ENCODE measurements around the gene RGS7.
"Not testable (repeated sequence)": the region's sequence is repeated elsewhere in the genome, so short reads cannot be mapped to it uniquely, and the experiment has no call there.

RGS7 gene

DNA sequence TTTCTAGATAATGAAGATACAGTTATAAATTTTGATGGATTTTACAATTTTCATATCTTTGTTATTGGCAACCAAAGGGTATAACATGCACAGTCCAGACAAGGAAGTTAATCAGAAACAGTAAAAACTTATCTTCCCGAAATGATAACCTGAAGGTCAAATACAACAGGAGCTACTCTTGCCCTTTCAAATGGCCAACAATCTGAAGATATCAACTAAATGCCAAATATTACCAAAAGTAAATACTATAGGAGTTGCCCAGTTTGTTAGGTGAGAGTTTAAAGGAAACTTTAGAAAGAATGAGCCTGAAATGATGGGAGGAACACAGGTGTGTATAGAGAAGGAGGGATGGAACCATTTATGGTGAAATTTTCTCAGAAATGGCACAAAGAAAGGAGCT lies 153.2 kb downstream of the RGS7 start:
- Histone ChIP-seq H3K9me3 (ENCODE audit: insufficient read depth, low read depth, low read length) (peaks cover 4% of the 10 kb centered on the region; the same call in 1 of the 2 replicates), H3K4me3 (ENCODE audit: low read length) (no peak overlapping the region)

DNA sequence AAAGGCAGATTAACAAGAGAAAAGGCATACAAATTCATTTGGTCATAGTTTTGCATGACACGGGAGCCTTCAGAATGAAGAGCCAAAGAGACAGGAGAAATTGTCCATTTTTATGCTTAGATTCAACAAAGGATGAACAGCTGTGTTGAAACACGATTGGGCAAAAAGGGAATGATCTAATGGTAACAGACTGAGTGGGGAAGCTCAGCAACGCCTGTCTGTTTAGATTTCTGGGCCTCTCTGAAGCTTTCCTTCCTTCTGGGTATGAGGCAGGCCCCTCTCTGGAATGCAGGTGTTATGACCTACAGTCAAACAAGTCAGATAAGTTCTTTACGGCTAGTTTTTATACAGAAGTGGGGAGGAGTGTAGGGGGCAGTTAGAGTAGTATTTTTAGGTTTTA lies 154.6 kb downstream of the RGS7 start:
- H3K27ac ChIP-seq (ENCODE audit: low read length): peak overlapping the region; percentile 7
- H3K27me3 ChIP-seq (ENCODE audit: insufficient read depth, low read length): no peaks in the 10 kb centered on the region

More for the DNA sequence above, 153.2 kb downstream of the RGS7 start:
- Histone ChIP-seq H3K27ac (ENCODE audit: low read length) (no peak overlapping the region), H3K36me3 (ENCODE audit: insufficient read depth, low read depth, low read length) (no peaks in the 10 kb centered on the region), H3K4me1 (ENCODE audit: insufficient read depth, low read length) (peaks cover 17% of the 10 kb centered on the region), H3K27me3 (ENCODE audit: insufficient read depth, low read length) (no peaks in the 10 kb centered on the region), H3K9ac (ENCODE audit: low read depth, low read length) (no peak overlapping the region)

DNA sequence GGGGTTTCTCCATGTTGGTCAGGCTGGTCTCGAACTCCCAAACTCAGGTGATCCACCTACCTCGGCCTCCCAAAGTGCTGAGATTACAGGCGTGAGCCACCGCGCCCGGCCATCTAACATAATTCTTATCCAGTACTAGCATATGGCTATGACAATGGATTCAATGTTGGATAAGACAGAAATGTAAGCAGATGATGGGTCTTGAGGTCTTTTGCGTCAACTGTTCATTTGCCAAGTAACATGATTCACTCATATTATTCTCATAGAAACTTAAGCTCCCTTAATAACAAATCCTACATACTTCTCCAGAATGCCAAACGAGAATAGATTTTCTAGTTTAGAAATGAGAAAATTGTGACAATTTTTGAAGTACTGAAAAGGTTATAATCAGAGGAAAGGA lies 170.3 kb downstream of the RGS7 start:
- Histone ChIP-seq H3K4me3 (ENCODE audit: low read length) (no peak overlapping the region), H3K4me1 (ENCODE audit: insufficient read depth, low read length) (peaks cover 4% of the 10 kb centered on the region; the same call in 1 of the 2 replicates), H3K36me3 (ENCODE audit: insufficient read depth, low read depth, low read length) (no peaks in the 10 kb centered on the region), H3K9me3 (ENCODE audit: insufficient read depth, low read depth, low read length) (no peaks in the 10 kb centered on the region), H3K9ac (ENCODE audit: low read depth, low read length) (no peak overlapping the region), H3K27me3 (ENCODE audit: insufficient read depth, low read length) (no peaks in the 10 kb centered on the region), H3K27ac (ENCODE audit: low read length) (no peak overlapping the region)

More for the DNA sequence above, 154.6 kb downstream of the RGS7 start:
- H3K9me3 ChIP-seq (ENCODE audit: insufficient read depth, low read depth, low read length): peaks cover 4% of the 10 kb centered on the region; the same call in 1 of the 2 replicates
- H3K9ac ChIP-seq (ENCODE audit: low read depth, low read length): peak overlapping the region; percentile 50; the same call in 1 of the 2 replicates
- H3K36me3 ChIP-seq (ENCODE audit: insufficient read depth, low read depth, low read length): no peaks in the 10 kb centered on the region
- peaks cover 14% of the 10 kb centered on the region for H3K4me1 ChIP-seq (ENCODE audit: insufficient read depth, low read length)
- H3K4me3 ChIP-seq (ENCODE audit: low read length): peak overlapping the region; percentile 25; the same call in 1 of the 2 replicates

DNA sequence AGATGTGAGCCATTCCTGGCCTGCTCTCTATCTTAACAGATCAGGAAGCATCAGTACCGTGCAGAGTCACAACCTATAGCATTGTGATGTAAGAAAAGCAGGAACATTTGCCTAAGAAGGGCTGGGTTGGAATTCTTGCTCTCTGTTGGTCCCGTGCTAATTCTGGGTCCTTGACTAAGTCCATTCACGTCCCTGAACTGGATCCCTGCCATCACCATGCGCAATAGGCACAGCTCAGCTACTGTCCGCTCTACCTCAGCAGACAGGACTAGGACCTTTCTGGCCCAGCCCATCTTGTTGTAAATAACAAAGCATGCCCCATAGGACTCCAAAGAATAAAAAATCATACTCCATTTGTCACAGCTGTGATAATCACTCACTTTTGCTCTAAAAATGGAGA lies 175.0 kb downstream of the RGS7 start:
- Histone ChIP-seq H3K4me1 (ENCODE audit: insufficient read depth, low read length) (no peaks in the 10 kb centered on the region), H3K27ac (ENCODE audit: low read length) (no peak overlapping the region), H3K4me3 (ENCODE audit: low read length) (no peak overlapping the region), H3K9ac (ENCODE audit: low read depth, low read length) (no peak overlapping the region), H3K27me3 (ENCODE audit: insufficient read depth, low read length) (no peaks in the 10 kb centered on the region), H3K9me3 (ENCODE audit: insufficient read depth, low read depth, low read length) (no peaks in the 10 kb centered on the region), H3K36me3 (ENCODE audit: insufficient read depth, low read depth, low read length) (no peaks in the 10 kb centered on the region)

DNA sequence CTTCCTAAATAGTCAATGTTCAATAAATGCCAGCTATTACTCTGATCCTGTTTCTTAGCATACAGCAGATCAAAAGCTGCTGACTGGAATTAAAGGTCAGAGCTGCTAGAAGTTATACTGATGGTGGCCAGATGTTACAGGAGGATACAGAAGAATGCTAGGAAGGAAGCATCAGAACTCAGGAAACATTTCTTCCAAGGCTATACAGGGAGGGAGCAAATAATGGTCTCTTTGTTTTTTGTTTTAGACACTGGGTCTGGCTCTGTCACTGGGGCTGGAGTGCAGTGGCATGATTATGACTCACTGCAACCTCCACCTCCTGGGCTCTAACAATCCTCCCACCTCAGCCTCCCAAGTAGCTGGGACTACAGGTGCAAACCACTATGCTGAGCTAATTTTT lies 175.5 kb downstream of the RGS7 start:
- Histone ChIP-seq H3K27me3 (ENCODE audit: insufficient read depth, low read length) (no peaks in the 10 kb centered on the region), H3K4me1 (ENCODE audit: insufficient read depth, low read length) (no peaks in the 10 kb centered on the region), H3K36me3 (ENCODE audit: insufficient read depth, low read depth, low read length) (no peaks in the 10 kb centered on the region), H3K9me3 (ENCODE audit: insufficient read depth, low read depth, low read length) (no peaks in the 10 kb centered on the region), H3K9ac (ENCODE audit: low read depth, low read length) (no peak overlapping the region), H3K27ac (ENCODE audit: low read length) (no peak overlapping the region), H3K4me3 (ENCODE audit: low read length) (no peak overlapping the region)

DNA sequence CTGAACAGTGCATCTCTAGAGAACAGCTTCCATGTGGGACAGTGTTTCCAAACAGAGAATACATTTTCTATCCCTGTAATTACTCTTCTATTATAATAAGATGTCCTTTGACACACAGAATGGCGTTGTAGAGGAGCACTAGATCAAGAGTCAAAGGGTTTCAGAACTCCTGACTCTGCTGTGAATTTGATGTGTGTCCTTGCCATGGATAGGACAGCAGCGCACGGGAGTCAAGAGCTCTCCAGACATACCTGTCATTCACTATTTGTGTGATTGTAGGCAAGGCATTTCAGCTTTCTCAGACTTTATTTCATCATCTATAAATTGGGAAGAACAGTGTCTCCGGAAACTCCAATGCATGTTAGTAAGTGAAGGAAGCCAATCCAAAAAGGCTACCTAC lies 176.4 kb downstream of the RGS7 start:
- Histone ChIP-seq H3K9ac (ENCODE audit: low read depth, low read length) (no peak overlapping the region), H3K4me1 (ENCODE audit: insufficient read depth, low read length) (no peaks in the 10 kb centered on the region), H3K9me3 (ENCODE audit: insufficient read depth, low read depth, low read length) (no peaks in the 10 kb centered on the region), H3K36me3 (ENCODE audit: insufficient read depth, low read depth, low read length) (no peaks in the 10 kb centered on the region), H3K27me3 (ENCODE audit: insufficient read depth, low read length) (no peaks in the 10 kb centered on the region), H3K4me3 (ENCODE audit: low read length) (no peak overlapping the region), H3K27ac (ENCODE audit: low read length) (no peak overlapping the region)

DNA sequence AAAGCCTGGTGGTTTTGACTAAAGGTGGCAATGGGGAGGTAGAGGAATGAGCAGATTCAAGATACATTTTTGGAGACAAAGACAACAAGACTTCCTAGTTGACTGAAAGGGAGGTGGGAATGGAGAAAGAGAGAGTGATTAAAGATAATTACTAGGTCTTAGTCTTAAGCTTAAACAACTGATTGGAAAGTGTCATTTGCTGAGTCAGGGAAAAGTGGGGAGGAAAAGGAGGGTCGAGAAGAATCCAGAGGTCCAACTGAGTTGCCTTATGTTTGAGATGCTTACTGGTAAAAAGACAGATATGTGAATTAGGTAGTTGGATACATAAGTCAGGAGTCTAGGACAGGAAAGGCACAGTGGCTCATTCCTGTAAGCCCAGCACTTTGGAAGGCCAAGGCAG lies 179.3 kb downstream of the RGS7 start:
- Histone ChIP-seq H3K36me3 (ENCODE audit: insufficient read depth, low read depth, low read length) (no peaks in the 10 kb centered on the region), H3K4me1 (ENCODE audit: insufficient read depth, low read length) (no peaks in the 10 kb centered on the region; the same call in 1 of the 2 replicates), H3K4me3 (ENCODE audit: low read length) (no peak overlapping the region), H3K27ac (ENCODE audit: low read length) (no peak overlapping the region), H3K9ac (ENCODE audit: low read depth, low read length) (no peak overlapping the region), H3K27me3 (ENCODE audit: insufficient read depth, low read length) (no peaks in the 10 kb centered on the region), H3K9me3 (ENCODE audit: insufficient read depth, low read depth, low read length) (no peaks in the 10 kb centered on the region)

DNA sequence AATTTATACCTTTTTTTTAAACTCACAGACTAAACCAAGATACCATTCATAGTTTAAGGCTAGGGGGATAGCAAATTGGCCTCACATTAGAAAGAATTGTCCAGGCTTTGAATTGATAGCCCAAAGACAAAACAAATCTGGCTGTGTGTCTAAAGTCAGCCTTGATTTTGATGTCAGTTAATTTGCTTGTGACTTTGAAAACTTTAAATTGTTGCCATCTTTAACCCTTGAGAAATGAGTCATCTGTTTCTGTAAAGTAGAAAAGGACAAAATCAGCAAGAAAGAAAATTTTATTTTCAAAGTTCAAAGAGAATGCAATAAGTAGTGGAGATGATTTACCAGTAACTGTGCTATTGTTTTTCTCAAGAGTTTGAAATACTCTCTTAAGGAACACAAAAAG lies 184.5 kb downstream of the RGS7 start:
- H3K27ac ChIP-seq (ENCODE audit: low read length): no peak overlapping the region
- H3K27me3 ChIP-seq (ENCODE audit: insufficient read depth, low read length): no peaks in the 10 kb centered on the region
- H3K9me3 ChIP-seq (ENCODE audit: insufficient read depth, low read depth, low read length): no peaks in the 10 kb centered on the region
- H3K4me3 ChIP-seq (ENCODE audit: low read length): no peak overlapping the region
- no peaks in the 10 kb centered on the region for H3K36me3 ChIP-seq (ENCODE audit: insufficient read depth, low read depth, low read length)
- H3K4me1 ChIP-seq (ENCODE audit: insufficient read depth, low read length): peaks cover 4% of the 10 kb centered on the region; the same call in 1 of the 2 replicates
- no peak overlapping the region for H3K9ac ChIP-seq (ENCODE audit: low read depth, low read length)

GRCh38 chr1:241171991-241172390 lies 185.0 kb downstream of the RGS7 start:
- H3K36me3 ChIP-seq (ENCODE audit: insufficient read depth, low read depth, low read length): no peaks in the 10 kb centered on the region
- no peak overlapping the region for H3K4me3 ChIP-seq (ENCODE audit: low read length)
- H3K27ac ChIP-seq (ENCODE audit: low read length): no peak overlapping the region
- no peak overlapping the region for H3K9ac ChIP-seq (ENCODE audit: low read depth, low read length)
- H3K9me3 ChIP-seq (ENCODE audit: insufficient read depth, low read depth, low read length): no peaks in the 10 kb centered on the region
- H3K4me1 ChIP-seq (ENCODE audit: insufficient read depth, low read length): peaks cover 4% of the 10 kb centered on the region; the same call in 1 of the 2 replicates
- H3K27me3 ChIP-seq (ENCODE audit: insufficient read depth, low read length): no peaks in the 10 kb centered on the region

DNA sequence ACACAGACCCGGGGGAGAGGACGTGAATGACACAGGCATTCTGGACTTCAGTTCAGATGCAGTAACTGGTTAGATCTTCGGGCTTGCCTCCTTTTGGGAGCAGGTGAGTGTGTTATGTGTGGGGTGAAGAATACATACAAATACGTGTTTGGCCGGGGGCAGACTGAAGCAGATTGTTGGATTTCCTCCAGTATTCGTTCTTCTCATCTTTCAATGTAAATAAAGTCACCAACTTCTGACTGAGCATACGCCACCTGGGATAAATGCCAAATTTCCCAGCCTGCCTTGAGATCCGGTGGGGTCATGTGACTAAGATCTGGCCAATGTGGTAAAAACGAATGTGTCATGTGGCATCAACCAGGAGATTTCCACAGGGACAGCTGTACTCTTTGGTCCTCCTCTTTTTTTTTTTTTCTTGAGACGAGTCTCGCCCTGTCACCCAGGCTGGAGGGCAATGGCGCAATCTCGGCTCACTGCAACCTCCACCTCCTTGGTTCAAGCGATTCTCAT lies 189.8 kb downstream of the RGS7 start:
- no peaks in the 10 kb centered on the region for H3K36me3 ChIP-seq (ENCODE audit: insufficient read depth, low read depth, low read length)
- peaks cover 16% of the 10 kb centered on the region; the same call in 1 of the 2 replicates for H3K4me1 ChIP-seq (ENCODE audit: insufficient read depth, low read length)
- H3K9me3 ChIP-seq (ENCODE audit: insufficient read depth, low read depth, low read length): no peaks in the 10 kb centered on the region
- H3K27ac ChIP-seq (ENCODE audit: low read length): no peak overlapping the region
- H3K27me3 ChIP-seq (ENCODE audit: insufficient read depth, low read length): no peaks in the 10 kb centered on the region
- H3K9ac ChIP-seq (ENCODE audit: low read depth, low read length): no peak overlapping the region
- no peak overlapping the region for H3K4me3 ChIP-seq (ENCODE audit: low read length)

DNA sequence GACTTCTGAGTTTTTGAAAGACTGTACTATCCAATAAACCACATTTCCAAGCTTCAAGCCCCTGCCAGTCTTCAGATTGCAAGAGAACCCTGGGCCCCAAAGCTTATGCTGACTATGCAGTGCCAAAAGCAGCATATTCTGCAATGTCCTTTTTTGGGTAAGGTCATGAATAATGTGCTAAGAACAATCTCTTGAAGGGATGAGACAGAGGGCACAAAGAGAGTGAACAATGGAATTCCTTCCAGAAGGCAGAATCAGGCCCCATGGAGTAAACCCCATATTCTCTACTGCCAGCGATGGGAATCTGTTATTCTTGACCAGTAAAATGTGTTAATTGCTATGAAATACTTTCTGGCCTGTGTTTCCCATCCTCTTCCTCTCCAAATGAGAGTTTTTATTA lies 190.4 kb downstream of the RGS7 start:
- peaks cover 16% of the 10 kb centered on the region; the same call in 1 of the 2 replicates for H3K4me1 ChIP-seq (ENCODE audit: insufficient read depth, low read length)
- H3K4me3 ChIP-seq (ENCODE audit: low read length): no peak overlapping the region
- no peak overlapping the region for H3K27ac ChIP-seq (ENCODE audit: low read length)
- no peak overlapping the region for H3K9ac ChIP-seq (ENCODE audit: low read depth, low read length)
- no peaks in the 10 kb centered on the region for H3K27me3 ChIP-seq (ENCODE audit: insufficient read depth, low read length)
- H3K36me3 ChIP-seq (ENCODE audit: insufficient read depth, low read depth, low read length): no peaks in the 10 kb centered on the region
- no peaks in the 10 kb centered on the region for H3K9me3 ChIP-seq (ENCODE audit: insufficient read depth, low read depth, low read length)

DNA sequence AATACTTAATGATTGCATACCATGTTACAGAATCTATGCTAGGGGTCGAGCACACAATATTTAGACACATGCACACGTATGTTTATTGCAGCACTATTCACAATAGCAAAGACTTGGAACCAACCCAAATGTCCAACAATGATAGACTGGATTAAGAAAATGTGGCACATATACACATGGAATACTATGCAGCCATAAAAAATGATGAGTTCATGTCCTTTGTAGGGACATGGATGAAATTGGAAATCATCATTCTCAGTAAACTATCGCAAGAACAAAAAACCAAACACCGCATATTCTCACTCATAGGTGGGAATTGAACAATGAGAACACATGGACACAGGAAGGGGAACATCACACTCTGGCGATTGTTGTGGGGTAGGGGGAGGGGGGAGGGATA lies 191.7 kb downstream of the RGS7 start:
- peaks cover 16% of the 10 kb centered on the region; the same call in 1 of the 2 replicates for H3K4me1 ChIP-seq (ENCODE audit: insufficient read depth, low read length)
- H3K4me3 ChIP-seq (ENCODE audit: low read length); H3K36me3 ChIP-seq (ENCODE audit: insufficient read depth, low read depth, low read length); H3K9me3 ChIP-seq (ENCODE audit: insufficient read depth, low read depth, low read length); H3K27me3 ChIP-seq (ENCODE audit: insufficient read depth, low read length); H3K9ac ChIP-seq (ENCODE audit: low read depth, low read length); H3K27ac ChIP-seq (ENCODE audit: low read length): not testable (repeated sequence)
